ENCODE data around the gene MAGEB17. TPM values are rescaled to one million over a fixed set of nuclear protein-coding genes. Genes with fewer than 3 reads are reported as not detected.
"Not testable (repeated sequence)": the region's sequence is repeated elsewhere in the genome, so short reads cannot be mapped to it uniquely, and the experiment has no call there.

MAGEB17 gene
- total and polyA plus RNA-seq, 9 of the 15 experiments (the other 6 are each of a cell fraction or from before 2014, with no cell fraction given) = 0.07 to 0.45 (median 0.14) TPM; not detected in 1

DNA sequence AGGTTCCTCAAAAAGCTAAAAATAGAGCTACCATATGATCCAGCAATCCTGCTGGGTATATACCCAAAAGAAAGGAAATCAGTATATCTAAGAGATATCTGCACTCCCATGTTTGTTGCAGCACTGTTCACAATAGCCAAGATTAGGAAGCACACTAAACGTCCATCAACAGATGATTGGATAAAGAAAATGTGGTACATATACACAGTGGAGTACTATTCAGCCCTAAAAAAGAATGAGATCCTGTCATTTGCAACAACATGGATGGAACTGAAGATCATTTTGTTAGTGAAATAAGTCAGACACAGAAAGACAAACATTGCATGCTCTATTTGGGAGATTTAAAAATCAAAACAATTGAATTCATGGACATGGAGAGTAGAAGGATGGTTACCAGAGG, 22.2 kb upstream of the MAGEB17 start:
- 0% methylated on average over 1 of the region's 1 CpG for WGBS (ENCODE audit: insufficient coverage, low coverage, missing lambda C conversion rate)
- H3K9me3 ChIP-seq (replicated peaks; ENCODE audit: control insufficient read depth, insufficient read depth, low read depth, low read length); H3K4me2 ChIP-seq (ENCODE audit: insufficient read depth, low read length); FAIRE-seq; CTCF ChIA-PET (ENCODE audit: low intra/inter-chr PET ratio); BruUV-seq (replicated peaks); H2AFZ ChIP-seq (ENCODE audit: low read depth, low read length); H3K9ac ChIP-seq (ENCODE audit: insufficient read depth in 1 of 2, low read depth in 2 of 2, low read length in 2 of 2); ATAC-seq; DNase-seq (ENCODE audit: extremely low read depth in 1 of 4, low spot score in 3 of 4); H4K20me1 ChIP-seq (replicated peaks; ENCODE audit: control insufficient read depth, insufficient read depth, low read length); H3K79me2 ChIP-seq (ENCODE audit: control insufficient read depth, insufficient read depth, low read length); H3K27ac ChIP-seq (ENCODE audit: extremely low read depth, low read depth, low read length); in situ Hi-C loops (cut with MboI); intact Hi-C loops (cut with micrococcal nuclease); H3K9me1 ChIP-seq (ENCODE audit: control insufficient read depth, insufficient read depth, low read length); H3K27me3 ChIP-seq (ENCODE audit: control insufficient read depth in 2 of 2, insufficient read depth in 2 of 2, low read length in 2 of 2); H3K4me3 ChIP-seq; H3K4me1 ChIP-seq (replicated peaks in 1 of 2; ENCODE audit: control insufficient read depth in 2 of 2, insufficient read depth in 2 of 2, low read length in 2 of 2); H3K36me3 ChIP-seq (ENCODE audit: control insufficient read depth, insufficient read depth, low read length); POLR2A ChIA-PET: not testable (repeated sequence)
- peak; percentile 53 for TF ChIP-seq ZNF146 (CRISPR knock-in tag; IDR thresholded peaks at IDR 0.05; ENCODE audit: unreplicated experiment)

DNA sequence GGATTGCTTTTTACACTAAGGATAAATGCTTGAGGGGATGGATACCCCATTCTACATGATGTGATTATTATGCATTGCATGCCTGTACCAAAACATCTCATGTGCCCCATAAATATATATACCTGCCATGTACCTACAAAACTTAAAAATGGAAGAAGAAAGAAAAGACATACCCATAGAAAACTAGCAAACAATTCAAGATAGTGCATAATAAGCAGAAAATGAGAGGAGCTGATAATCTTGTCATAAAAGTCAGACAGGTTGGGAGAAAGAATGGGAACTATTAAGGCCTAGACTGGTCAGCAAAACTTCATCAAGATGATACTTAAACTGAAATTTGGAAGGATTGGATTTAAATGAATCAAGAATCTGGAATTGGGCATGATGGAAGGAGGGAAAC, 21.6 kb upstream of the MAGEB17 start:
- BruUV-seq (replicated peaks) = no TSS peak
- POLR2A ChIA-PET = no interaction called here

More for the DNA sequence above, 21.6 kb upstream of the MAGEB17 start:
- Histone ChIP-seq H3K9me1 (ENCODE audit: control insufficient read depth, insufficient read depth, low read length) (no peaks in the 10 kb centered on the region), H3K9me3 (replicated peaks; ENCODE audit: control insufficient read depth, insufficient read depth, low read depth, low read length) (no peaks in the 10 kb centered on the region), H3K4me2 (ENCODE audit: insufficient read depth, low read length) (no peak overlapping the region), H4K20me1 (replicated peaks; ENCODE audit: control insufficient read depth, insufficient read depth, low read length) (no peaks in the 10 kb centered on the region), H2AFZ (ENCODE audit: low read depth, low read length) (no peak overlapping the region), H3K27ac (ENCODE audit: extremely low read depth, low read depth, low read length) (no peak overlapping the region), H3K4me3 (no peak overlapping the region), H3K4me1 (replicated peaks in 1 of 2; ENCODE audit: control insufficient read depth in 2 of 2, insufficient read depth in 2 of 2, low read length in 2 of 2) (no peaks in the 10 kb centered on the region), H3K9ac (ENCODE audit: insufficient read depth in 1 of 2, low read depth in 2 of 2, low read length in 2 of 2) (no peak overlapping the region), H3K27me3 (ENCODE audit: control insufficient read depth in 2 of 2, insufficient read depth in 2 of 2, low read length in 2 of 2) (no peaks in the 10 kb centered on the region), H3K79me2 (ENCODE audit: control insufficient read depth, insufficient read depth, low read length) (no peaks in the 10 kb centered on the region), H3K36me3 (ENCODE audit: control insufficient read depth, insufficient read depth, low read length) (no peaks in the 10 kb centered on the region)
- peak; percentile 54; the same call in 1 of the 2 replicates for TF ChIP-seq ZNF316 (IDR thresholded peaks at IDR 0.05)
- 0 out of 2 replicates have a peak, but pooled peaks have one; percentile 17 for TF ChIP-seq C11orf30 (IDR thresholded peaks at IDR 0.05; ENCODE audit: low read depth)
- no peak for TF ChIP-seq RBBP5 (IDR thresholded peaks at IDR 0.05; ENCODE audit: borderline replicate concordance, insufficient read depth, low read length, poor library complexity, severe bottlenecking)
- TF ChIP-seq FOSL1 (tag; conservative IDR thresholded peaks at IDR 0.05) = no peak
- no peak for TF ChIP-seq SMAD2 (IDR thresholded peaks at IDR 0.05; ENCODE audit: low read depth, low read length)
- intact Hi-C loops (cut with micrococcal nuclease) (no loop called here), in situ Hi-C loops (cut with MboI) (no loop called here)
- DNase-seq (ENCODE audit: extremely low read depth in 1 of 4, low spot score in 3 of 4) (no peak), FAIRE-seq (no peak), ATAC-seq (no peak)
- CTCF ChIA-PET (ENCODE audit: low intra/inter-chr PET ratio) = no interaction called here

All from K562 (cell line).